NCI-H748 (cell line): ENCODE measurements around the gene RNF212.

ENCODE experiments used
- DNase-seq: peaks from one replicate; lab custom pipeline; 2025; ENCODE audit not compliant: unreplicated experiment; lab: John Stamatoyannopoulos, UW

RNF212 gene

DNA sequence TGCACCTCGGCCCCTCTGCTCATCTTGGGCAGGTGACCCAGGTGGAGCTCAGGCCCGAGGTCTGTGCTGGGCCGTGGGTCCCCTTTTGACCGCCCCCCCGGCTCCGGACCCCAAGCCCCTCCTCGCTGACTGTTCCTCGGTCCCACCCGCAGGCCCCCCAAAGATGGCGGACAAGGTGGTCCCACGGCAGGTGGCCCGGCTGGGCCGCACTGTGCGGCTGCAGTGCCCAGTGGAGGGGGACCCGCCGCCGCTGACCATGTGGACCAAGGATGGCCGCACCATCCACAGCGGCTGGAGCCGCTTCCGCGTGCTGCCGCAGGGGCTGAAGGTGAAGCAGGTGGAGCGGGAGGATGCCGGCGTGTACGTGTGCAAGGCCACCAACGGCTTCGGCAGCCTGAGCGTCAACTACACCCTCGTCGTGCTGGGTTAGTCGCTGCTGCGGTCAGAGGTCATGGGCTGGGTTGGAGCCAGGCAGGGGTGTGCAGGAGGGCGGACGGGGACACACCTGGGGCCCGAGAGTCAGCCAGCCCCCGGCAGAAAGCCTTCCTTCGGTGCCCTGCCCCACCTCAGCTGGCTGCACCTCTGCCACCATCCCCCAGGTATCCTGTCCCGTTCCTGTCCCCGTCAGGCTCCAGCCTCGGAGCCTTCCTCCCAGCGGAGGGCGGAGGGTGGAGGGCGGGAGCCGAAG is 91.2 kb downstream of the RNF212 start:
- no peak for DNase-seq
